CD4-positive, alpha-beta T cell (primary cell): ENCODE measurements around the gene VGLL4. TPM values are rescaled to one million over a fixed set of nuclear protein-coding genes. Genes with fewer than 3 reads are reported as not detected.

Experiments
- ATAC-seq: fragments of 200-7000 bp; cut with Tn5 transposase; one replicate; pipeline ENCODE4 v1.10.0; 2022; ENCODE audit warnings: mild to moderate bottlenecking; ENCODE audit not compliant: poor library complexity
- CTCF ChIA-PET: fragments of 350-600 bp; sonication (Branson Sonifier 250); formaldehyde crosslinking; loops from one replicate; lab custom pipeline; 2021; ENCODE audit warnings: antibody characterized with exemption, inconsistent platforms; lab: Charles Lee
- POLR2A ChIA-PET: fragments of 350-600 bp; sonication (Branson Sonifier 250); formaldehyde crosslinking; loops from one replicate; lab custom pipeline; 2021; ENCODE audit warnings: antibody characterized with exemption, inconsistent platforms; lab: Charles Lee
- DNase-seq, 14 experiments: peaks; one replicate each; pipeline ENCODE4 v3.0.0-alpha.2; 2013 to 2020; ENCODE audit warnings: mixed read lengths in 2 of 14
- H3K27ac ChIP-seq, 2 donors: one replicate each; pipeline versions ENCODE4 v1.5.1 to v1.7.0; 2013; ENCODE audit warnings: low read length in 2 of 2, low read depth in 1 of 2, mild to moderate bottlenecking in 1 of 2
- H3K27me3 ChIP-seq, 2 experiments: 1 replicate in 1 of 2; 2 replicates in 1 of 2; pipeline versions ENCODE4 v1.6.1 to v1.7.0; 2013; ENCODE audit warnings: low read length in 2 of 2, control low read depth in 1 of 2, mild to moderate bottlenecking in 1 of 2, moderate library complexity in 1 of 2; ENCODE audit not compliant: insufficient read depth in 2 of 2, control insufficient read depth in 1 of 2
- H3K36me3 ChIP-seq: one replicate; pipeline ENCODE4 v1.6.1; 2013; ENCODE audit warnings: low read length, control low read depth; ENCODE audit not compliant: insufficient read depth
- H3K4me1 ChIP-seq: one replicate; pipeline ENCODE4 v1.6.1; 2013; ENCODE audit warnings: low read length, control low read depth; ENCODE audit not compliant: insufficient read depth
- H3K4me3 ChIP-seq: one replicate; pipeline ENCODE4 v1.5.1; 2013; ENCODE audit warnings: mild to moderate bottlenecking, low read length, moderate library complexity
- H3K9me3 ChIP-seq, 2 experiments: 1 replicate in 1 of 2; 2 replicates in 1 of 2; pipeline versions ENCODE4 v1.6.1 to v1.7.0; 2013; ENCODE audit warnings: low read length in 2 of 2, mild to moderate bottlenecking in 2 of 2, control low read depth in 1 of 2, moderate library complexity in 1 of 2; ENCODE audit not compliant: control insufficient read depth in 1 of 2, insufficient read depth in 1 of 2
- H3K27ac Mint-ChIP-seq: one replicate; pipeline ENCODE4 v1.8.0; 2020; ENCODE audit warnings: mixed read lengths
- H3K27me3 Mint-ChIP-seq: one replicate; pipeline ENCODE4 v1.8.0; 2021; ENCODE audit warnings: mixed read lengths
- H3K36me3 Mint-ChIP-seq: one replicate; pipeline ENCODE4 v1.8.0; 2021; ENCODE audit warnings: low read depth, mixed read lengths
- H3K4me1 Mint-ChIP-seq: one replicate; pipeline ENCODE4 v1.8.0; 2021; ENCODE audit warnings: low read depth, mixed read lengths
- H3K4me3 Mint-ChIP-seq: one replicate; pipeline ENCODE4 v1.8.0; 2020; ENCODE audit warnings: mild to moderate bottlenecking, mixed read lengths
- H3K9me3 Mint-ChIP-seq: one replicate; pipeline ENCODE4 v1.8.0; 2020; ENCODE audit warnings: mixed read lengths
- intact Hi-C, 2 experiments: fragments of 100-400 bp; cut with DNase I in 1 of 2; cut with micrococcal nuclease in 1 of 2; formaldehyde crosslinking; loops; one replicate each; pipeline versions ENCODE4 v1.15.1 to v1.9.0; 2023 to 2025; cut with DNase I, micrococcal nuclease
- total RNA-seq, 174 experiments: library from RNA in 2 of 174; stranded (reverse) in 2 of 174; gene quantifications; one replicate each; pipeline ENCODE4 v1.2.3 and lab custom pipeline; 2021 to 2026
- TF ChIP-seq, protein P1 (sequence below): fragments of 200-600 bp; IDR thresholded peaks from one replicate; pipeline ENCODE4 v1.8.0; 2022; ENCODE audit warnings: antibody characterized with exemption, mild to moderate bottlenecking

The VGLL4 gene
- total RNA-seq, 2 experiments from 2014 or later: 10.5 to 11.3 TPM

GRCh38 chr3:11621077-11621476 is 22.6 kb downstream of the VGLL4 start:
- Mint-ChIP-seq H3K27me3 (no peaks in the 10 kb centered on the region), H3K36me3 (no peaks in the 10 kb centered on the region), H3K4me3 (no peak overlapping the region), H3K9me3 (no peaks in the 10 kb centered on the region), H3K27ac (no peak overlapping the region), H3K4me1 (peaks cover 86% of the 10 kb centered on the region)
- intact Hi-C loops: no loop called here
- Histone ChIP-seq H3K4me3 (no peak overlapping the region), H3K27me3 (no peaks in the 10 kb centered on the region), H3K27ac (no peak overlapping the region), H3K9me3 (no peaks in the 10 kb centered on the region), H3K4me1 (peaks cover 31% of the 10 kb centered on the region), H3K36me3 (no peaks in the 10 kb centered on the region)
- ATAC-seq: no peak
- CTCF ChIA-PET: no interaction called here
- TF ChIP-seq, protein P1, sequence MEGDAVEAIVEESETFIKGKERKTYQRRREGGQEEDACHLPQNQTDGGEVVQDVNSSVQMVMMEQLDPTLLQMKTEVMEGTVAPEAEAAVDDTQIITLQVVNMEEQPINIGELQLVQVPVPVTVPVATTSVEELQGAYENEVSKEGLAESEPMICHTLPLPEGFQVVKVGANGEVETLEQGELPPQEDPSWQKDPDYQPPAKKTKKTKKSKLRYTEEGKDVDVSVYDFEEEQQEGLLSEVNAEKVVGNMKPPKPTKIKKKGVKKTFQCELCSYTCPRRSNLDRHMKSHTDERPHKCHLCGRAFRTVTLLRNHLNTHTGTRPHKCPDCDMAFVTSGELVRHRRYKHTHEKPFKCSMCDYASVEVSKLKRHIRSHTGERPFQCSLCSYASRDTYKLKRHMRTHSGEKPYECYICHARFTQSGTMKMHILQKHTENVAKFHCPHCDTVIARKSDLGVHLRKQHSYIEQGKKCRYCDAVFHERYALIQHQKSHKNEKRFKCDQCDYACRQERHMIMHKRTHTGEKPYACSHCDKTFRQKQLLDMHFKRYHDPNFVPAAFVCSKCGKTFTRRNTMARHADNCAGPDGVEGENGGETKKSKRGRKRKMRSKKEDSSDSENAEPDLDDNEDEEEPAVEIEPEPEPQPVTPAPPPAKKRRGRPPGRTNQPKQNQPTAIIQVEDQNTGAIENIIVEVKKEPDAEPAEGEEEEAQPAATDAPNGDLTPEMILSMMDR: no peak
- no peak for DNase-seq
- POLR2A ChIA-PET: no interaction called here

DNA sequence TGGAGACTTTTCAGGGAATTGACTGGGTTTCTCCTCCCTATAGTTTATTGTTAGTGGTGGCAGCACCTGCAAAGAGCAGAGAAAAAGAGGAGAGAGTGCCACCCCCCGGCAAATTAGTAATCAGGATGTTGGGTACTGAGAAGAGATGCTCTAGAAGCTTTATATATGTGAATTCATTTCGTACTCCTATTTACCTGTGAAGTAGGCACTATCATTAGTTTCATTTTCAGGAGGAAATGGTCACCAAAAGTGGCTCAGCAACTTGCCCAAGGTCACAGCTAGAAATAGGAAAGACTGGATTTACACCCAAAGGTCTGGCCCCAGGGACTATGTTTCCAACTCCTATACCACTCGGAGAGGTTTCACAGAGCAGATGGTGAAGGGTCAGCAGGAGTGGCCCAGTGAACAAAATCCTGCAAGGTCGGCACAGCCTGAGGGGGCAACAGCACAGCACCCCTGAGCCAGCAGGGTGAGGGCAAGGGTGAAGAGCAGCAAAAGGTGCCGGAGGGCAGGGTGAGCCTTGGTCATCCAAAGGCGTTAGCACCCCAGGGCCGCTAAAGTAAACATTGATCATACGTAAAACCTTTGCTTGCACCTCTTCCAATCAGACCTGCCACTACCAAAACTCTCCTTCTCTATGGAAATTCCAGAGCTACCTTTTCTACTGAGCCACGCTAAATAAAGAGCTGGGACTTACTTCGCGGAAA is 23.6 kb downstream of the VGLL4 start:
- no peak overlapping the region for H3K4me3 Mint-ChIP-seq
- no peak for ATAC-seq
- Histone ChIP-seq H3K27ac (no peak overlapping the region), H3K36me3 (no peaks in the 10 kb centered on the region), H3K27me3 (no peaks in the 10 kb centered on the region), H3K4me1 (peaks cover 30% of the 10 kb centered on the region), H3K4me3 (no peak overlapping the region), H3K9me3 (no peaks in the 10 kb centered on the region)
- POLR2A ChIA-PET: no interaction called here
- no peaks in the 10 kb centered on the region for H3K36me3 Mint-ChIP-seq
- intact Hi-C loops: no loop called here
- TF ChIP-seq, protein P1: no peak
- CTCF ChIA-PET: no interaction called here
- H3K4me1 Mint-ChIP-seq: peaks cover 86% of the 10 kb centered on the region
- no peaks in the 10 kb centered on the region for H3K9me3 Mint-ChIP-seq
- no peaks in the 10 kb centered on the region for H3K27me3 Mint-ChIP-seq
- peak overlapping the region; percentile 53 for H3K27ac Mint-ChIP-seq
- DNase-seq: no peak

- Histone ChIP-seq H3K27ac (no peak overlapping the region), H3K9me3 (no peaks in the 10 kb centered on the region), H3K27me3 (no peaks in the 10 kb centered on the region), H3K36me3 (no peaks in the 10 kb centered on the region), H3K4me3 (no peak overlapping the region), H3K4me1 (peaks cover 24% of the 10 kb centered on the region)
- TF ChIP-seq, protein P1: no peak
- intact Hi-C loops: no loop called here
- peak overlapping the region; percentile 53 for H3K27ac Mint-ChIP-seq
- H3K27me3 Mint-ChIP-seq: no peaks in the 10 kb centered on the region
- CTCF ChIA-PET: no interaction called here
- no peak overlapping the region for H3K4me3 Mint-ChIP-seq
- no peaks in the 10 kb centered on the region for H3K9me3 Mint-ChIP-seq
- POLR2A ChIA-PET: no interaction called here
- no peaks in the 10 kb centered on the region for H3K36me3 Mint-ChIP-seq
- ATAC-seq (no peak), DNase-seq (no peak)
- peaks cover 86% of the 10 kb centered on the region for H3K4me1 Mint-ChIP-seq
Measured at GRCh38 chr3:11619461-11619860, 24.3 kb downstream of the VGLL4 start.
